GM18858 (cell line): ENCODE measurements around the gene RAD51B.

Experiments used
- ATAC-seq: cut with Tn5 transposase; IDR thresholded peaks from one replicate; pipeline ENCODE4 v1.9.1; 2021; ENCODE audit not compliant: unreplicated experiment

Gene RAD51B

DNA sequence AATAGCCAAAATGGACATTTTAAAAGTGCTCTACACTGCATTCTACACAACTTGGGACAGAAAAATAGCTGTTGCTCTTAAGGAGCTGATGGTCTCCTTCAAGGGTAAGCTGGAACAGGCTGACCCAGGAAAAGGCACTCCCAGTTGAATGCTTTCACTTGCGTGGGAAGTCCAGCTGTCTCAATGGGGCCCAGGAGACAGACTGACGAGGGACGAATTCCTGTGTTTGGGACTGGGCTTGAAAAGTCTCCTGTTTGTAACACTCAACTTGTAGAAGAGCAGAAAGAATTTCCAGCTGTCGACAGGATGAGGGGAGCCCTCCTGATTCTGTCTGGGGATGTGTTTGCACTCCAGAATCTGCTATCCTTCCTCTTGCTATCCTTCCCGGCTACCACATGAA lies 792.5 kb downstream of the RAD51B start:
- no peak for ATAC-seq

- ATAC-seq = no peak
These were observed 796.8 kb downstream of the RAD51B start for GRCh38 chr14:68616221-68616902.

GRCh38 chr14:68619790-68620574 lies 800.4 kb downstream of the RAD51B start:
- ATAC-seq = no peak

GRCh38 chr14:68621400-68622365 lies 802.1 kb downstream of the RAD51B start:
- no peak for ATAC-seq

- no peak for ATAC-seq
These were observed 803.3 kb downstream of the RAD51B start for GRCh38 chr14:68622856-68623255.

- no peak for ATAC-seq
These were observed 803.7 kb downstream of the RAD51B start for GRCh38 chr14:68623307-68623706.

GRCh38 chr14:68623826-68624225 lies 804.2 kb downstream of the RAD51B start:
- ATAC-seq = no peak

GRCh38 chr14:68624541-68625220 lies 805.1 kb downstream of the RAD51B start:
- no peak for ATAC-seq

DNA sequence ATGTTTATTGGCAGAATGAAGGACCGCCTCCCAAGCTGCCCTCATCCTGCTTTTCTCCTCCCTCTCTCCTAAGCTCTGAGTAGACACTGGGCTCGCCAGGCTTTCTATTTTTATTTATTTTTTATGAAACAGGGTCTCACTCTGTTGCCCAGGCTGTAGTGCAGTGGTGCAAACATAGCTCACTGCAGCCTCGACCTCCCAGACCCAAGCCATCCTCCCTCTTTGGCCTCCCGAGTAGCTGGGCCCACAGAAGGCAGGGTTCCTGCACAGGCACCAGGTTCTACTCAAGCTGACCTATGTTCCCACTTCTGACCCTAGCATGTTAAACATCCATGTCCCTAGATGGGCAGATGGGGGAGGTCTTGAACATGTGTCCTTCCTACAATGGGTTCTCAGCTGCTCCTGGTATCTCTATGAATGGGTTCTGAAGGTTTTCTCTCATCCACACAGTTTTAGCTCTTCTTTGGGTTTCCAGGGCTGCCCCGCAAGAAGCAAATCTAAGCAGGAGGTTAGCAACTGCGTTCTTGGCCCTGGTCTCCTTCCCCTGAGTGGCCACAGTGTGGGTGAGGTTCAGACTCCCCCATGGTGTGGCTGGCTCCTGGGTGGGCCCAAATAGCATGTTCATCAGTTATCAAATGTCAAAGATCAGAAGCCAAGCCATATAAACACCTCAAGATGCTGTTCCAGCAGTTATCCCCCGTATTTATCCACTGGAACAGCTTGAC lies 805.9 kb downstream of the RAD51B start:
- ATAC-seq = no peak

- ATAC-seq = no peak
These were observed 806.8 kb downstream of the RAD51B start for GRCh38 chr14:68626386-68626785.

- no peak for ATAC-seq
These were observed 807.7 kb downstream of the RAD51B start for GRCh38 chr14:68627050-68627867.

- ATAC-seq = no peak
These were observed 808.5 kb downstream of the RAD51B start for GRCh38 chr14:68627868-68628604.

GRCh38 chr14:68628605-68629310 lies 809.2 kb downstream of the RAD51B start:
- no peak for ATAC-seq

DNA sequence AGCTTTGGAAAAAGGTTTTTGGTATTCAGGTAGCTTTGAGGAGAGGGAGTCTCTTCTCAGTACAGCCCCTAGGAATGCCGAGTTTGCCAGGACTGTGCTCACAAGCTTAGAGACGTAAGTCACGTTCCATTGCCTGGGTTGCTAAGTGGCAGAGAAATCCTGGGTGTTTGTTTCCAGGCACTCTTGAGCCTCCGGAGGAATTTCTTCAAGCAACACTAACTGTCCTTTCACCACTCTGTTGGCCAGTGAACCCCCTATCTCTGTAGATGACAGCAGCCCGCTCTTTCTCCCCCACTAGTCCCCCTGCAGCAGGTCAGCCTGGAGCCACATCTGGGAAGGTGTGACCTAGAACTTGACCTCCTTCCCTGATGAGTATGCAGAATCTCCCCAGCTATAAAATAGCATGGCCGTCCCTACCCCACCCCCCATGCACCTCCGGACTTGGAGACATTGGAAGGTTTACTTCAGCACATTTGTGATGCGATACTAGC lies 810.5 kb downstream of the RAD51B start:
- ATAC-seq = no peak

- ATAC-seq = no peak
These were observed 811.2 kb downstream of the RAD51B start for GRCh38 chr14:68630611-68631393.

- no peak for ATAC-seq
These were observed 811.9 kb downstream of the RAD51B start for GRCh38 chr14:68631394-68632053.
